GM23248 (cell line): ENCODE measurements around the gene MAPK4.

Source experiments
- EZH2 ChIP-seq: fragments of 200-600 bp; sonication (generic); IDR thresholded peaks from 2 replicates; pipeline ENCODE4 v1.6.1; 2018; ENCODE audit warnings: antibody characterized with exemption, mild to moderate bottlenecking; ENCODE audit not compliant: insufficient read depth, poor library complexity, severe bottlenecking
- EZH2phosphoT487 ChIP-seq: fragments of 200-600 bp; sonication (generic); IDR thresholded peaks from 2 replicates; pipeline ENCODE4 v1.6.1; 2018; ENCODE audit warnings: antibody characterized with exemption, moderate library complexity, mild to moderate bottlenecking, low read depth; ENCODE audit not compliant: insufficient read depth

GRCh38 chr18:50734886-50735285 lies 175.0 kb downstream of the MAPK4 start:
- no peak for TF ChIP-seq EZH2phosphoT487
- TF ChIP-seq EZH2 = no peak
